IMR-90 (cell line): Measurements from ENCODE around the gene NAMPT. TPM values are rescaled to one million over a fixed set of nuclear protein-coding genes. Genes with fewer than 3 reads are reported as not detected.
A peak's percentile ranks its signal among the peaks of the same experiment; 100 is the strongest.

Experiments used
- ATAC-seq: fragments of 200-7000 bp; cut with Tn5 transposase; 2 replicates; pipeline ENCODE4 v1.9.1; 2020; ENCODE audit warnings: low read depth, mild to moderate bottlenecking, moderate library complexity
- BruUV-seq: library from RNA; stranded (reverse); fragments of 400-500 nt; replicated peaks from 2 replicates; lab custom pipeline; 2021; lab: Mats Ljungman, UMichigan
- CTCF ChIA-PET: fragments of 300-600 bp; formaldehyde crosslinking; extraction: SDS; loops from one replicate; lab custom pipeline; 2021; ENCODE audit warnings: antibody characterized with exemption; lab: Yijun Ruan, JAX
- POLR2A ChIA-PET: fragments of 300-600 bp; sonication (Branson Sonifier 250); formaldehyde crosslinking; loops from one replicate; lab custom pipeline; 2022; ENCODE audit warnings: antibody characterized with exemption; ENCODE audit not compliant: unreplicated experiment; lab: Charles Lee
- DNase-seq: peaks from one replicate; pipeline ENCODE4 v3.0.0; 2013
- H2AFZ ChIP-seq: replicated peaks from 2 replicates; pipeline ENCODE3; 2013; ENCODE audit warnings: low read length, mild to moderate bottlenecking; ENCODE audit not compliant: poor library complexity
- H2AK5ac ChIP-seq: 2 replicates; pipeline ENCODE4 v1.6.1; 2013; ENCODE audit warnings: low read depth, low read length, inconsistent platforms
- H2AK9ac ChIP-seq: replicated peaks from 2 replicates; pipeline ENCODE3; 2013; ENCODE audit warnings: mild to moderate bottlenecking, low read depth, low read length, moderate library complexity; ENCODE audit not compliant: poor library complexity
- H2BK120ac ChIP-seq: 2 replicates; pipeline ENCODE4 v1.6.1; 2013; ENCODE audit warnings: low read depth, low read length, inconsistent platforms
- H2BK15ac ChIP-seq: 3 replicates; pipeline ENCODE4 v1.6.1; 2013; ENCODE audit warnings: low read depth, low read length, inconsistent platforms
- H2BK20ac ChIP-seq: 2 replicates; pipeline ENCODE4 v1.6.1; 2013; ENCODE audit warnings: low read depth, mild to moderate bottlenecking, inconsistent platforms, low read length, moderate library complexity
- H2BK5ac ChIP-seq: 2 replicates; pipeline ENCODE4 v1.6.1; 2013; ENCODE audit warnings: mild to moderate bottlenecking, low read depth, low read length, inconsistent platforms; ENCODE audit not compliant: poor library complexity, severe bottlenecking
- H3K14ac ChIP-seq: replicated peaks from 2 replicates; pipeline ENCODE4 v1.6.1; 2013; ENCODE audit warnings: low read depth, low read length, inconsistent platforms
- H3K18ac ChIP-seq: 2 replicates; pipeline ENCODE4 v1.6.1; 2013; ENCODE audit warnings: low read depth, low read length, control low read depth
- H3K23ac ChIP-seq: 2 replicates; pipeline ENCODE4 v1.6.1; 2013; ENCODE audit warnings: low read depth, low read length, inconsistent platforms
- H3K27ac ChIP-seq: 2 replicates; pipeline ENCODE4 v1.5.1; 2013; ENCODE audit warnings: mild to moderate bottlenecking, control low read depth, low read length; ENCODE audit not compliant: insufficient read depth
- H3K27me3 ChIP-seq: 2 replicates; pipeline ENCODE4 v1.6.1; 2013; ENCODE audit warnings: low read length; ENCODE audit not compliant: control insufficient read depth, insufficient read depth
- H3K36me3 ChIP-seq: 2 replicates; pipeline ENCODE4 v1.6.1; 2013; ENCODE audit warnings: low read length, mixed read lengths; ENCODE audit not compliant: control insufficient read depth, insufficient read depth
- H3K4ac ChIP-seq: 2 replicates; pipeline ENCODE4 v1.6.1; 2013; ENCODE audit warnings: low read depth, low read length, inconsistent platforms
- H3K4me1 ChIP-seq: 2 replicates; pipeline ENCODE4 v1.6.1; 2013; ENCODE audit warnings: low read length, mixed read lengths; ENCODE audit not compliant: control insufficient read depth, insufficient read depth
- H3K4me2 ChIP-seq: 2 replicates; pipeline ENCODE4 v1.6.1; 2013; ENCODE audit warnings: low read depth, mild to moderate bottlenecking, control low read depth, low read length, moderate library complexity
- H3K4me3 ChIP-seq: 2 replicates; pipeline ENCODE4 v1.5.1; 2013; ENCODE audit warnings: low read depth, mild to moderate bottlenecking, control low read depth, low read length, moderate library complexity; ENCODE audit not compliant: insufficient read depth
- H3K56ac ChIP-seq: 2 replicates; pipeline ENCODE4 v1.6.1; 2013; ENCODE audit warnings: low read length, inconsistent platforms; ENCODE audit not compliant: insufficient read depth; ENCODE audit errors: extremely low read depth
- H3K79me1 ChIP-seq, 2 experiments: 2 replicates each; pipeline ENCODE4 v1.6.1; 2013; ENCODE audit warnings: low read length in 2 of 2, inconsistent platforms in 1 of 2, low read depth in 1 of 2
- H3K9ac ChIP-seq: 2 replicates; pipeline ENCODE4 v1.6.1; 2013; ENCODE audit warnings: low read depth, low read length, control low read depth
- H3K9me1 ChIP-seq: 2 replicates; pipeline ENCODE4 v1.6.1; 2013; ENCODE audit warnings: low read length, inconsistent platforms; ENCODE audit not compliant: insufficient read depth
- H3K9me3 ChIP-seq: 2 replicates; pipeline ENCODE4 v1.6.1; 2013; ENCODE audit warnings: low read length; ENCODE audit not compliant: control insufficient read depth, insufficient read depth
- H4K20me1 ChIP-seq: 2 replicates; pipeline ENCODE4 v1.6.1; 2013; ENCODE audit warnings: low read length, inconsistent platforms; ENCODE audit not compliant: insufficient read depth
- H4K5ac ChIP-seq: 2 replicates; pipeline ENCODE4 v1.6.1; 2013; ENCODE audit warnings: mild to moderate bottlenecking, low read depth, low read length, control low read depth
- H4K8ac ChIP-seq, 2 experiments: 2 replicates each; pipeline ENCODE4 v1.6.1; 2013; ENCODE audit warnings: low read depth in 2 of 2, low read length in 2 of 2, control low read depth in 1 of 2, inconsistent platforms in 1 of 2
- H4K91ac ChIP-seq: 2 replicates; pipeline ENCODE4 v1.6.1; 2013; ENCODE audit warnings: low read depth, low read length, inconsistent platforms; ENCODE audit not compliant: insufficient read depth
- BHLHE40 ChIP-seq: fragments of 150-350 bp; IDR thresholded peaks from 2 replicates; pipeline ENCODE4 v1.6.1; 2016; ENCODE audit warnings: mild to moderate bottlenecking, low read depth, low read length
- CEBPB ChIP-seq: IDR thresholded peaks from 2 replicates; pipeline ENCODE4 v1.6.1; 2012; ENCODE audit warnings: low read depth, low read length, improper control_type of control experiment
- CHD1 ChIP-seq: IDR thresholded peaks from 2 replicates; pipeline ENCODE4 v1.6.1; 2012; ENCODE audit warnings: low read depth, low read length, improper control_type of control experiment
- CTCF ChIP-seq: conservative IDR thresholded peaks from 2 replicates; pipeline ENCODE4 v1.5.1; 2012; ENCODE audit warnings: mild to moderate bottlenecking, low read depth, low read length, improper control_type of control experiment
- ELK1 ChIP-seq: fragments of 150-350 bp; IDR thresholded peaks from 2 replicates; pipeline ENCODE4 v1.6.1; 2016; ENCODE audit warnings: low read depth, mild to moderate bottlenecking, low read length, moderate library complexity, borderline replicate concordance
- FOS ChIP-seq: fragments of 150-350 bp; IDR thresholded peaks from 2 replicates; pipeline ENCODE4 v1.6.1; 2016; ENCODE audit warnings: low read depth, low read length
- MAFK ChIP-seq: IDR thresholded peaks from 2 replicates; pipeline ENCODE4 v1.6.1; 2012; ENCODE audit warnings: low read depth, low read length, improper control_type of control experiment
- MAZ ChIP-seq: IDR thresholded peaks from 2 replicates; pipeline ENCODE4 v1.6.1; 2012; ENCODE audit warnings: low read depth, mild to moderate bottlenecking, low read length, improper control_type of control experiment, moderate library complexity, borderline replicate concordance
- MXI1 ChIP-seq: IDR thresholded peaks from 2 replicates; pipeline ENCODE4 v1.6.1; 2012; ENCODE audit warnings: low read depth, mild to moderate bottlenecking, low read length, moderate library complexity, borderline replicate concordance
- NFE2L2 ChIP-seq: fragments of 150-350 bp; IDR thresholded peaks from 2 replicates; pipeline ENCODE4 v1.6.1; 2016; ENCODE audit warnings: low read depth, mild to moderate bottlenecking, low read length
- POLR2A ChIP-seq: IDR thresholded peaks from 2 replicates; pipeline ENCODE4 v1.6.1; 2012; ENCODE audit warnings: mild to moderate bottlenecking, low read depth, low read length
- RAD21 ChIP-seq: IDR thresholded peaks from 2 replicates; pipeline ENCODE4 v1.6.1; 2012; ENCODE audit warnings: low read length, improper control_type of control experiment
- RCOR1 ChIP-seq: IDR thresholded peaks from 2 replicates; pipeline ENCODE4 v1.6.1; 2012; ENCODE audit warnings: mild to moderate bottlenecking, low read length, improper control_type of control experiment; ENCODE audit not compliant: insufficient replicate concordance
- RFX5 ChIP-seq: IDR thresholded peaks from 2 replicates; pipeline ENCODE4 v1.8.0; 2012; ENCODE audit warnings: low read depth, mild to moderate bottlenecking, low read length, moderate library complexity
- SMC3 ChIP-seq: fragments of 150-350 bp; IDR thresholded peaks from 2 replicates; pipeline ENCODE4 v1.6.1; 2016; ENCODE audit warnings: low read depth, mild to moderate bottlenecking, antibody characterized with exemption, low read length, moderate library complexity
- USF2 ChIP-seq: fragments of 150-350 bp; IDR thresholded peaks from 2 replicates; pipeline ENCODE4 v1.6.1; 2017; ENCODE audit warnings: mild to moderate bottlenecking, antibody characterized with exemption, low read length, low read depth
- WGBS, 2 experiments: methylation state at CpG; one replicate each; pipeline versions ENCODE4 v1.1.5 to v1.1.7; 2013; ENCODE audit warnings: missing lambda C conversion rate in 2 of 2; ENCODE audit not compliant: insufficient read length in 1 of 2; ENCODE audit errors: extremely low coverage in 2 of 2; 5-methylcytosine and 5-hydroxymethylcytosine counted together
- dilution Hi-C: fragments of 300-500 bp; cut with HindIII; formaldehyde crosslinking; loops from one replicate; pipeline ENCODE4 v1.14.3; 2018; ENCODE audit warnings: low sequenced_read_pairs; ENCODE audit not compliant: unreplicated experiment
- in situ Hi-C: fragments of 300-500 bp; cut with MboI; formaldehyde crosslinking; loops from 3 replicates; pipeline ENCODE4 v1.14.3; 2019; ENCODE audit warnings: low sequenced_read_pairs, inconsistent platforms, mixed read lengths
- intact Hi-C: fragments of 100-400 bp; cut with micrococcal nuclease; formaldehyde crosslinking; loops from 2 replicates; pipeline ENCODE4 v1.10.0; 2022
- polyA plus RNA-seq, 3 experiments: library from polyadenylated mRNA; depleted of rRNA; stranded (reverse); fragments of >200 nt; gene quantifications; 2 replicates each; pipeline ENCODE4 v1.2.3, GENCODE V29; 2012; ENCODE audit warnings: low replicate concordance in 1 of 3
- total RNA-seq: library from RNA; depleted of rRNA; stranded (reverse); fragments of >200 nt; gene quantifications from 2 replicates; pipeline ENCODE4 v1.2.3, GENCODE V29; 2012

NAMPT gene
- total and polyA plus RNA-seq, 2 of the 4 experiments (the other 2 are of a cell fraction) = 13.3 to 31.7 TPM

- Histone ChIP-seq H2AK5ac (no peak overlapping the region), H3K4ac (no peak overlapping the region), H2BK5ac (no peak overlapping the region), H2BK15ac (no peak overlapping the region), H3K9ac (no peak overlapping the region), H3K14ac (peak overlapping the region; percentile 61; the same call in 1 of the 2 replicates), H2AFZ (no peak overlapping the region), H3K79me1 (no peaks in the 10 kb centered on the region), H4K20me1 (no peaks in the 10 kb centered on the region), H2BK20ac (no peak overlapping the region), H3K9me3 (no peaks in the 10 kb centered on the region), H3K4me3 (no peak overlapping the region), H3K9me1 (peaks cover 6% of the 10 kb centered on the region), H2AK9ac (no peak overlapping the region), H3K56ac (no peak overlapping the region), H3K18ac (no peak overlapping the region), H3K23ac (no peak overlapping the region), H3K4me2 (no peak overlapping the region), H4K8ac (no peak overlapping the region), H3K4me1 (peaks cover 7% of the 10 kb centered on the region), H3K36me3 (no peaks in the 10 kb centered on the region), H4K91ac (no peak overlapping the region), H4K5ac (no peak overlapping the region), H3K27ac (no peak overlapping the region), H3K27me3 (peaks cover 2% of the 10 kb centered on the region; the same call in 1 of the 2 replicates), H2BK120ac (no peak overlapping the region)
- DNase-seq (no peak), ATAC-seq (no peak)
- WGBS, 2 experiments = no CpG with 5 or more reads among the region's 3 CpGs
- intact Hi-C loops = no loop called here
- CTCF ChIA-PET = no interaction called here
- POLR2A ChIA-PET = no interaction called here
- dilution Hi-C loops = no loop called here
- BruUV-seq = no TSS peak
- in situ Hi-C loops = no loop called here
- TF ChIP-seq FOS = no peak
- TF ChIP-seq USF2 = no peak
- no peak for TF ChIP-seq RFX5
- TF ChIP-seq RCOR1 = no peak
- no peak for TF ChIP-seq SMC3
- TF ChIP-seq CHD1 = no peak
- TF ChIP-seq CTCF = no peak
- no peak for TF ChIP-seq MAZ
- no peak for TF ChIP-seq MXI1
- no peak for TF ChIP-seq POLR2A
- no peak for TF ChIP-seq MAFK
- TF ChIP-seq NFE2L2 = no peak
- TF ChIP-seq ELK1 = no peak
- no peak for TF ChIP-seq CEBPB
- TF ChIP-seq BHLHE40 = no peak
- TF ChIP-seq RAD21 = no peak
Observed at GRCh38 chr7:106220307-106220706, 64.5 kb downstream of the NAMPT start.
